ENCODE data around the gene GARNL3.
A peak's percentile ranks its signal among the peaks of the same experiment; 100 is the strongest.

Gene GARNL3, protein sequence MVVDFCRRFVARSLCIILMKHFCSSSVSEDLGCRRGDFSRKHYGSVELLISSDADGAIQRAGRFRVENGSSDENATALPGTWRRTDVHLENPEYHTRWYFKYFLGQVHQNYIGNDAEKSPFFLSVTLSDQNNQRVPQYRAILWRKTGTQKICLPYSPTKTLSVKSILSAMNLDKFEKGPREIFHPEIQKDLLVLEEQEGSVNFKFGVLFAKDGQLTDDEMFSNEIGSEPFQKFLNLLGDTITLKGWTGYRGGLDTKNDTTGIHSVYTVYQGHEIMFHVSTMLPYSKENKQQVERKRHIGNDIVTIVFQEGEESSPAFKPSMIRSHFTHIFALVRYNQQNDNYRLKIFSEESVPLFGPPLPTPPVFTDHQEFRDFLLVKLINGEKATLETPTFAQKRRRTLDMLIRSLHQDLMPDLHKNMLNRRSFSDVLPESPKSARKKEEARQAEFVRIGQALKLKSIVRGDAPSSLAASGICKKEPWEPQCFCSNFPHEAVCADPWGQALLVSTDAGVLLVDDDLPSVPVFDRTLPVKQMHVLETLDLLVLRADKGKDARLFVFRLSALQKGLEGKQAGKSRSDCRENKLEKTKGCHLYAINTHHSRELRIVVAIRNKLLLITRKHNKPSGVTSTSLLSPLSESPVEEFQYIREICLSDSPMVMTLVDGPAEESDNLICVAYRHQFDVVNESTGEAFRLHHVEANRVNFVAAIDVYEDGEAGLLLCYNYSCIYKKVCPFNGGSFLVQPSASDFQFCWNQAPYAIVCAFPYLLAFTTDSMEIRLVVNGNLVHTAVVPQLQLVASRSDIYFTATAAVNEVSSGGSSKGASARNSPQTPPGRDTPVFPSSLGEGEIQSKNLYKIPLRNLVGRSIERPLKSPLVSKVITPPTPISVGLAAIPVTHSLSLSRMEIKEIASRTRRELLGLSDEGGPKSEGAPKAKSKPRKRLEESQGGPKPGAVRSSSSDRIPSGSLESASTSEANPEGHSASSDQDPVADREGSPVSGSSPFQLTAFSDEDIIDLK

DNA sequence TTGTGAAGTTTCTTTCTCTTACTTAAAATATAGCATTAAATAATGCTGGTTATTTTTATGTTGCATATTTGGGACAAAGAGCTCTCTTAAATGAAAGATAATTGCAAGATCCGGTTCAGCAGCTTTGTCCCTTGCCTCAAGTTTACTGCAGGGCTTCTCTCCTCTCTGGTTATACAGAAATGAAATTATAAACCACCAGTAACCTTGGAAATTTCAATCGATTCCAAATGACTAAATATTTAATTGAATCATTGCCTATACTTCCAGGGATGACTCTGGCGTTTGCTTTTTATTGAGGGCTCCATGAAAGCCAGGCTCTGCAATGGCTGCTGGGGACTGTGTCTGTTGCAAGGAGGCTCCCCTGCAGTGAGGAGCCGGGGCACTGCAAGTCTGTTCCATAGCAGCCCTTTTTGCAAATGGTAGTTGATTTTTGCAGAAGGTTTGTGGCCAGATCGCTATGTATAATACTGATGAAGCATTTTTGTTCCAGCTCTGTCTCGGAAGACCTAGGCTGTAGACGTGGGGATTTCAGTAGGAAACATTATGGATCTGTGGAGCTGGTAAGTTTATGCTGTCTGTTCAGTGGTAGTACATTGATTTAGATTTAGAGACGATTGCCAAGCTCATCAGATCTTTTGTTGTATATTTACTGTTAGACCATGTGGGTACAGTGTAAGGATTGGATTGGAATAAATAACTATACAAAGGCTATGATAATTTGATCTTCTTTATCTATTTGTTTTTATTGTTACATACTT lies at the start of gene GARNL3:
Gene GARNL3 (plus strand): TSS at position 313 of the 758 bp plus-strand sequence. CDS start 104 bp downstream, at position 417.
- DNase-seq (ENCODE audit: low read depth), result no peak
- H3K4me3 ChIP-seq (ENCODE audit: low read depth, low read length), result peak within 1 kb of the TSS; percentile 25
- TF ChIP-seq, protein P1, sequence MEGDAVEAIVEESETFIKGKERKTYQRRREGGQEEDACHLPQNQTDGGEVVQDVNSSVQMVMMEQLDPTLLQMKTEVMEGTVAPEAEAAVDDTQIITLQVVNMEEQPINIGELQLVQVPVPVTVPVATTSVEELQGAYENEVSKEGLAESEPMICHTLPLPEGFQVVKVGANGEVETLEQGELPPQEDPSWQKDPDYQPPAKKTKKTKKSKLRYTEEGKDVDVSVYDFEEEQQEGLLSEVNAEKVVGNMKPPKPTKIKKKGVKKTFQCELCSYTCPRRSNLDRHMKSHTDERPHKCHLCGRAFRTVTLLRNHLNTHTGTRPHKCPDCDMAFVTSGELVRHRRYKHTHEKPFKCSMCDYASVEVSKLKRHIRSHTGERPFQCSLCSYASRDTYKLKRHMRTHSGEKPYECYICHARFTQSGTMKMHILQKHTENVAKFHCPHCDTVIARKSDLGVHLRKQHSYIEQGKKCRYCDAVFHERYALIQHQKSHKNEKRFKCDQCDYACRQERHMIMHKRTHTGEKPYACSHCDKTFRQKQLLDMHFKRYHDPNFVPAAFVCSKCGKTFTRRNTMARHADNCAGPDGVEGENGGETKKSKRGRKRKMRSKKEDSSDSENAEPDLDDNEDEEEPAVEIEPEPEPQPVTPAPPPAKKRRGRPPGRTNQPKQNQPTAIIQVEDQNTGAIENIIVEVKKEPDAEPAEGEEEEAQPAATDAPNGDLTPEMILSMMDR (IDR thresholded peaks at IDR 0.05; ENCODE audit: control insufficient read depth, extremely low read depth, insufficient read depth), result no peak

DNA sequence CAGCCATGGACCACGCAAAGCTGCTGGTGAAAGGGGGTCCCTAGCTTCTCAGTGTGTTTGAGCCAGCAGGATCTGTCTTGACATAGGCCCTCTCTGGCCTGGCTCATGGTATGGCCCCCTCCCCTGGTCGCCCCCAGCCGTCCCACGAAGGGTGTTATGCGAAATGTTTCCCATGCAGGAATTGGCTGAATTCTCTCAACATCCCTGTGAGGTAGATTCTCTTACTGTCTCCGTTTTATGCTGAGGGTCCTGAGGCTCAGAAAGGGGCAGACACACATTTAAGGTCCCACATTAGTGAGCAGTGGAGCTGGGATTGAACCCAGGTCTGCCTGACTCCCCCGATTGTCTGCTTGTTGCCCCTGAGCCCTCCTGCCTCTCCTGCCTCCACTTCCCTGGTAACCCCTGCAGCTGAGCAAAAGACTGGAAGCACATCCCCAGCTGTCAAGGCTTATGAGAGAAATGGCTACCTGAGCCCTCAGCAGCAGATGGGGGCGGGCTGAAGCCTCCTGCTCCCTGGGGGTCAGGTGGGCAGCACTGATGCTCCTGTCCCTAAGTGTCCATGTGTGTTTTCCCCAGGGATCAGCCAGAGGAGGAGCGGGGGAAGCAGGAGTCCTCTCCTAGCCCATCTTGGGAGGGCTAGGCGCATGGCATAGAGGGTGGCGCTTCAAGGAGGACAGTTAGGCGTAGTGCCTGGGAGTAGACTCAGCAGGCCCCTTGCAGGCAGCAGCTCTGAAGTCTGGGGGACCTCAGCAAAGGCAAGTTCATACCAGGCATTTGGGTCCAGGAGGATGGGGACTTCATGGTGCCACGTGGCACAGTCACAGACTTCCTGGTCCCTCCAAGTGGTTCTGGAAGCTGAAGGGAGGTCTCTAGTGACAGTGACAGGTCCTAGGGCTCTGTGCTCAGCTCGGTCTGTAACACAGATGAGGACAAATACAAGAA lies 49.0 kb upstream of the GARNL3 start:
- TF ChIP-seq, protein P1 (IDR thresholded peaks at IDR 0.05; ENCODE audit: control insufficient read depth, extremely low read depth, insufficient read depth), result no peak
- no peak for DNase-seq (ENCODE audit: low read depth)
- H3K4me3 ChIP-seq (ENCODE audit: low read depth, low read length), result no peak overlapping the region

DNA sequence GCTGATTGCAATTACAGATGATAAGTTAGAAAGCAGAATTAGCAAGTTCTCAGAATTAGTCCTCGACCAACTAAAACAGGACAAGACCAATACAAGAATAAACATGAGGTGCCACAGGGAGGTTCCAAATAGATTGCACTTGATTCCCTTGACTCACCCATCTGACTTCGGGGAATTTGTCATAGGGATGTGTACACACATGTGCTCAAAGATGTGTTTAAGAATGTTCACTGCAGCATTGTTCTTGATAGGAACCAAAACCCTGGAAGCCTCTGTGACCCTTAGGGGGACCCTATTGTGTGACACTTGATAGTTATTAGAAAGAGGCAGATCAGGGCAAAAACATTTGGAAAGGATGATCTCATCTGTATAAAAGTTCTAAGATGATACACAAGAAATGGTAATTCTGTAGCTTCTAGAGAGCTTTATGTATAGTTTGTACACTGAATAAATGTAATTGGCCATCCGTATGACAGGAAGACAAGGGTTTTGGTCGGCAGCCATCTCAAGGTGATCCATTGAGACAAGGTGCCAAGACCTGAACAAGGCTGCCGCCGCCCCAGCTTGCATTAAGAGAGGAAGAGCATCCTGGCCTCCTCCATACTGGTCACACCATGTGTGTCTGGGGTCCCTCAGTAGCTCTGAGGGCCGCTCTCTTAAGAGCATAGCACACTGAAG lies 48.2 kb upstream of the GARNL3 start:
- DNase-seq (ENCODE audit: low read depth), result no peak
- TF ChIP-seq, protein P1 (IDR thresholded peaks at IDR 0.05; ENCODE audit: control insufficient read depth, extremely low read depth, insufficient read depth), result no peak
- H3K4me3 ChIP-seq (ENCODE audit: low read depth, low read length), result no peak overlapping the region

DNA sequence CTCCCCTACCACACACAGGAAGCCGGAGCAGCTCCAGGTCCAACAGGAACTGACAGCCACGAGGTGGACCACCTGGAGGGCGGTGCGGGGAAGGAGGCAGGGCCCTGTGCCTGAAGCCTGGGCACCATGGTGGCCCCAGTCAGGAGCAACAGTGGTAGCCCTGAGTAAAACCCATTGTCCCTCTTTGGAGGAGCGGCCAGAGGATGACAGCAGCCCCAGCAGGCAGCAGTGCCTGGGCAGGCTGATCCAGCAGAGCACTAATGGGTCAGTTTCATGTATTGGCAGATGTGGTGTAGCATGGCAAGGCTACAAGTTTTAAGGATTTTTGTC lies 47.7 kb upstream of the GARNL3 start:
- DNase-seq (ENCODE audit: low read depth), result no peak
- no peak overlapping the region for H3K4me3 ChIP-seq (ENCODE audit: low read depth, low read length)
- TF ChIP-seq, protein P1 (IDR thresholded peaks at IDR 0.05; ENCODE audit: control insufficient read depth, extremely low read depth, insufficient read depth), result no peak

DNA sequence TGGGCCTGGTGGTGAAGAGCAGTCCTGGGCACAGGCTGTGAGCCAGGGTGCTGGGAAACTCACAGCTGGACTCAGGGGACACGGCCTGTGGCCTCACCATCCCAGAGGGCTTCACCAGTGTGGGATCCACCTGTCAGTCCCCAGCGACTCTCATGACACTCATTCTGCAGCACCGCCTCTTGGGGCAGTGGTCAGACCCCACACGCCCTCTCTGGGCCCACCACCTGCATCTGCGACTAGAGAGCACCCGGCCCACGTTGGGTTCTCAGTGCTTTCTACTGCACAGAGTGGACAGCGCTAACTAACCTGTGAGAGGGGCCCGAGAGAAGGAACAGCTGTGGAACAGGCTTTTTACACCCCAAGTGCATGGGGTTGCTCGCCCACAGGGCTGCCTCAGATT lies 45.8 kb upstream of the GARNL3 start:
- TF ChIP-seq, protein P1 (IDR thresholded peaks at IDR 0.05; ENCODE audit: control insufficient read depth, extremely low read depth, insufficient read depth), result no peak
- DNase-seq (ENCODE audit: low read depth), result no peak
- no peak overlapping the region for H3K4me3 ChIP-seq (ENCODE audit: low read depth, low read length)
